Activated T-cell treated with anti-CD3 and anti-CD28 coated beads, Interleukin-2, amount 50 U/mL, for 72 hours (primary cell): ENCODE results near the gene SLC18A2. TPM values are rescaled to one million over a fixed set of nuclear protein-coding genes. Genes with fewer than 3 reads are reported as not detected.
A peak's percentile ranks its signal among the peaks of the same experiment; 100 is the strongest.
"Not testable (repeated sequence)": the region's sequence is repeated elsewhere in the genome, so short reads cannot be mapped to it uniquely, and the experiment has no call there.

Experiments used
- ATAC-seq, 2 donors: fragments of 150-1000 bp; cut with Tn5 transposase; replicated peaks in 1 of 2; 2 replicates each; pipeline ENCODE4 v1.10.0; 2021; ENCODE audit warnings: moderate library complexity in 2 of 2, mild to moderate bottlenecking in 1 of 2
- DNase-seq, 2 donors: peaks; one replicate each; pipeline ENCODE4 v3.0.0; 2021 to 2022; ENCODE audit warnings: mixed read lengths in 1 of 2
- H3K27ac Mint-ChIP-seq: one replicate; pipeline ENCODE4 v1.8.0; 2022; ENCODE audit warnings: mild to moderate bottlenecking, moderate library complexity, mixed read lengths
- H3K27me3 Mint-ChIP-seq: one replicate; pipeline ENCODE4 v1.8.0; 2022; ENCODE audit warnings: low read depth, mixed read lengths
- H3K36me3 Mint-ChIP-seq, 2 donors: one replicate each; pipeline ENCODE4 v1.8.0; 2022; ENCODE audit warnings: mixed read lengths in 2 of 2, mild to moderate bottlenecking in 1 of 2; ENCODE audit not compliant: insufficient read depth in 2 of 2
- H3K4me1 Mint-ChIP-seq: one replicate; pipeline ENCODE4 v1.8.0; 2022; ENCODE audit warnings: low read depth, mixed read lengths
- H3K4me3 Mint-ChIP-seq, 2 donors: one replicate each; pipeline ENCODE4 v1.8.0; 2022; ENCODE audit warnings: mild to moderate bottlenecking in 2 of 2, mixed read lengths in 2 of 2, moderate library complexity in 2 of 2
- H3K9me3 Mint-ChIP-seq, 2 donors: one replicate each; pipeline ENCODE4 v1.8.0; 2022; ENCODE audit warnings: mixed read lengths in 2 of 2
- total RNA-seq, 2 donors: library from RNA; stranded (reverse); gene quantifications; one replicate each; pipeline ENCODE4 v1.2.3, GENCODE V29; 2022

SLC18A2 gene
- total RNA-seq, 2 donors from 2014 or later: 0.12 TPM; not detected in 1

DNA sequence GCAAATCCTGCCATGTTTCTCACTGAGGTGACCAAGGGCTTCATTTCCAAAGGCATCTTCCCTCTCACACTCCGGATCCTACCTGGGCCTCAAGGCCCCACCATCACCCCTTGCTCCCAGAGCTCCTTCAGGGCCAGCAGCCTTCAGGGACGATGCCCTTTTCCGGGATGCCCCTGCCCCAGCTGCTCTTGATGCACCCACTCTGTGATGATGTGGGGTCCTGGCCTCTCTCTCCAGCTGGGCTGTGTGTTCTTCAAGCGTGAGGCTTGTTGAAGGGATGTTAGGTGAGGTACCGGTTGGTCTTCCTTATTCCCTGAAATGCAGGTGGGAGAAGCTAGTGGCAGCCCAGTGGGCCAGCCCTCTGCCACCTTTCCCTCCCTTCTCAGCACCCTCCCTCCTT lies 18.4 kb upstream of the SLC18A2 start:
- Mint-ChIP-seq H3K36me3 (no peaks in the 10 kb centered on the region), H3K4me1 (no peaks in the 10 kb centered on the region), H3K4me3 (no peak overlapping the region), H3K9me3 (no peaks in the 10 kb centered on the region), H3K27ac (no peak overlapping the region), H3K27me3 (peaks cover 21% of the 10 kb centered on the region)
- ATAC-seq: no peak
- DNase-seq: no peak

DNA sequence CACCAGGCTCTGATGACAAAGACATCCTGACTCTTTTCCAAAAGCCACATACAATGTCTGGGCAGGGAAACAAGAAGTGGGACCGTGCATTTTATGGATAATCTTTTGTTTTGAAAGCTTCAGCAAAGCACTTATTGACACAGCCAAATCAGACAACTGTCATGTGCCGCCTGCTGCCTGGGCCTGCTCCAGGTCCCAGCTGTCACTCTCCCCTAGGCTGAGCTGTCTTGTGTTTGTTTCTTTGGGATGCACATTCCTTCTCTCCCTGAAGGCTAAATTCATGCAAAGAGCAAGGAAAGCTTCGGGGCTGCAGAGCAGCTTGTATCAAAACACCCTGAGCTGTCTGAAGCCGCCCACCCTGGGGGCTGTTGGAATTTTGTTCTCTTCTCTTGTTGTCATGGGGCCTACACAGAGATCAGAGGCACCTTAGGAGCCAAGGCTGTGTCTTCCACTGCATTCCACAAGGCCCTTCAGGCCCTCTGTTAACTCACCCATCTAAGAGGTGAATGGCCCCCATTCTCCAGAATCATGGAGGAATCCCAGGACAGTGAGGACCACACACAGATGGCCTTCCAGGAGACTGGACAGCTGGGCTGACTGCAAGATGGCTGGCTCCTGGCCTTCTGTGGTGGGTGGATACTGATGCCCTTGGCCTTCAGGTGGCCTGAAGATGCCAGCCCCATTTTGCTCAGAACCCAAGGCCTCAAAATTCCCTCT lies 17.8 kb upstream of the SLC18A2 start:
- ATAC-seq: no peak
- no peak for DNase-seq

DNA sequence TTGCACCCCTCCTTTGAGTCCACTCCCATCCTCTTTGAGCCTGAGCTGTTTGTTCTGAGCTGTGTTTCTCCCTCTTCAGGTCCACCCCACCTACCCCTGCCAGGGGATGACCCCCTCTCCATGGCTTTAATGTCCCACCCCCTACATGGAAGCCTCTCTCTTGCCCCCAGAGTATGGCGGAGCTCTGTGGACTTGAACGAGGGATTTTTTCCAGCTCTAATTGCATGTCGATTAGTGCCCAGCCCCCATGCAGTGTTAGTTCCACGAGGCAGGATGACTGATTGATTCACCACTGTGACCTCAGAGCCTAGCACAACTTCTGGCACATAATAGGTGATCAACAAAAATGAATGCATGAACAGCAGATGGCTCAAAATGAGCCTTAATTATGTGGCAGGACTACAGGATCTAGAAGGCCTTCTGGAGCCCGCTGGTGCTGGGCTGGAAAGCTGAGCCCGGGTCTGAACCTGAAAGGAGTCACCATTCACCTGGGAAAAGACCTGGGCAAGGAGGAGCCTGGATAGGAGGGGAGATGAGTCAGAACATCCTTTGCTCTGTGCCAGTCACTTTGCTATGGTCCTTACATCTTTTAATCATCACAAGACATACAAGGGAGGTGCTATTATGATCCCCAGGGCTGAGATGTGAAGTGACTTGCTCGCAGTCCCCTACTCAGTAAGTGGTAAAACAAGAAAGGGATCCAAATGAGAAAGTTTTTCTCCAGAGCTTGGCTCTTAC lies 17.1 kb upstream of the SLC18A2 start:
- Mint-ChIP-seq H3K27ac (no peak overlapping the region), H3K27me3 (peaks cover 13% of the 10 kb centered on the region), H3K36me3 (no peaks in the 10 kb centered on the region), H3K9me3 (no peaks in the 10 kb centered on the region), H3K4me3 (no peak overlapping the region), H3K4me1 (no peaks in the 10 kb centered on the region)
- no peak for DNase-seq
- ATAC-seq: no peak

More for the DNA sequence above, 17.8 kb upstream of the SLC18A2 start:
- Mint-ChIP-seq H3K9me3 (no peaks in the 10 kb centered on the region), H3K27me3 (peaks cover 16% of the 10 kb centered on the region), H3K27ac (no peak overlapping the region), H3K4me3 (no peak overlapping the region), H3K36me3 (no peaks in the 10 kb centered on the region), H3K4me1 (no peaks in the 10 kb centered on the region)

DNA sequence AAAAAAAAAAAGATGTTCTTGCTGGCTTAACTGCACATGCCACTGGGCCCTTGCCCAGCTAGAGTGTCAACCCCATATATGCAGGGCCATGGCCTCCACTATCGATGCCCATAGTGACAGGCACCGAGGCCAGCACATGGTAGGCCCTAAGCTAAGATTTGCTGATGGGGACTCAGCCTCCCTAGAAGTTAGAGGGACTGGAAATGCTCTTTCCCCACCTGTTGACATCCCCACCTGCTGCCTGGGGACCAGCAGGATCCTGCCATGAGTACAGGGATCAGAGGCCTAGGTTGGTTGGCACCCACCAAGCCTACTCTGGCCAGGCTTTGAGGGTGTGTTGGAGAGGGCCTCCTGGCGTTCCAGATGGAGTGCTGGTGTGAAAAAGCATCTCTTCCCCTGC lies 16.0 kb upstream of the SLC18A2 start:
- no peaks in the 10 kb centered on the region for H3K4me1 Mint-ChIP-seq
- no peaks in the 10 kb centered on the region for H3K9me3 Mint-ChIP-seq
- ATAC-seq (no peak), DNase-seq (no peak)
- H3K4me3 Mint-ChIP-seq: no peak overlapping the region
- peaks cover 23% of the 10 kb centered on the region for H3K27me3 Mint-ChIP-seq
- no peaks in the 10 kb centered on the region for H3K36me3 Mint-ChIP-seq
- H3K27ac Mint-ChIP-seq: no peak overlapping the region

DNA sequence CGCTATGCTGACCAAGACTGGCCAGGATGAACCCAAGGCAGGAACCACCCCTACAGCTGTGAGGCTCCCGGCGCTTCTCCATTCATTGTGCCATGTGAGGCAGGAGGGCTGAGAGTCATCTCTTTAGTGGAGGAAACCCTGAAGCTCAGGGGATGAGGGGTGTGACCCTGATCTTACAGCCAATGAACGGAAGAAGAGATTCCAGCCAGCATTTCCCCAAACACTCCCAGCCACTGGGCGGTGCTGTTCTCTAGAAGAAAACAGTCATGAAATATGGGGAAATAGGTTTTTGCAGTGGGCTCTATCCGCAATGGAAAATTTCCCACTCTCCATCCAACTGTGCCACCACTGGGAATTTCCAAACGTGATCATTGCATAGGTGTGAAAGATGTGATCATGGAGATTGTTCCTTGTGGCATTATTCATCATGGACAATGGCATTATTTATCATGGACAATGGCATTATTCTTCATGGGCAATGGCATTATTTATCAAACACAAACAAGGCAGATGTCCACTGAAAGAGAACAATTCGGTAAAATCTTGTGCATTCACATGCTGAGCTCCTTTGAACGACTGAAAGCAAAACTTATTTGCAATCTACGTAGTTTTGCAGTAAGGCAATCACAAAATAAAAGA lies 14.0 kb upstream of the SLC18A2 start:
- ATAC-seq: no peak
- no peak overlapping the region for H3K27ac Mint-ChIP-seq
- no peaks in the 10 kb centered on the region for H3K9me3 Mint-ChIP-seq
- peaks cover 33% of the 10 kb centered on the region for H3K27me3 Mint-ChIP-seq
- H3K4me1 Mint-ChIP-seq: no peaks in the 10 kb centered on the region
- DNase-seq: no peak
- no peak overlapping the region for H3K4me3 Mint-ChIP-seq
- H3K36me3 Mint-ChIP-seq: no peaks in the 10 kb centered on the region

DNA sequence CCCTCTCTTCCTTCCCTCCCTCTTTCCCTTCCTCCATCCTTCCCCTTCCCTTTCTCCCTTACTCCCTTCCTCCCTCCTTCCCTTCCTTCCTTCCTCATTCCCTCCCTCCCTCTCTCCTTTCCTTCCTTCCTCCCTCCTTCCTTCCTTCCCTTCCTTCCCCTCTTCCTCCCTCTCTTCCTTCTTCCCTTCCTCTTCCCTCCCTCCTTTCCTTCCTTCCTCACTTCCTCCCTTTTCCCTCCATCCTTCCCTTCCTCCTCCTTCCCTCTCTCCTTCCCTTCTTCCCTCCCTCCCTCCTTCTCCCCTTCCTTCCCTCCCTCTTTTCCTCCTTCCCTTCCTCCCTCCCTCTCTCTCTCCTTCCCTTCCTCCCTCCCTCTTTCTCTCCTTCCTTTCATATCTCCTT lies 12.7 kb upstream of the SLC18A2 start:
- Mint-ChIP-seq H3K27me3 (peaks cover 43% of the 10 kb centered on the region), H3K4me3 (no peak overlapping the region), H3K27ac (no peak overlapping the region), H3K4me1 (no peaks in the 10 kb centered on the region), H3K36me3 (no peaks in the 10 kb centered on the region), H3K9me3 (no peaks in the 10 kb centered on the region)
- ATAC-seq (no peak), DNase-seq (no peak)

DNA sequence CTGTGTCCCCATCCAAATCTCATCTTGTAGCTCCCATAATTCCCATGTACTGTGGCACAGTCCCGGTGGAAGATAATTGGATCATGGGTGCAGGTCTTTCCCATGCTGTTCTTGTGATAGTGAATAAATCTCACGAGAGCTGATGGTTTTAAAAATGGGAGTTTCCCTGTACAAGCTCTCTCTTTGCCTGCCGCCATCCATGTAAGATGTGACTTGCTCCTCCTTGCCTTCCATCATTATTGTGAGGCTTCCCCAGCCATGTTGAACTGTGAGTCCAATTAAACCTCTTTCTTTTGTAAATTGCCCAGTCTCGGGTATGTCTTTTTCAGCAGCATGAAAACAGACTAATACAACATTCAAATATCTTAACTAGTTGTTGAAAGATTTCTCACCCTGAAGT lies 10.8 kb upstream of the SLC18A2 start:
- not testable (repeated sequence) for H3K4me3 Mint-ChIP-seq, H3K27ac Mint-ChIP-seq

DNA sequence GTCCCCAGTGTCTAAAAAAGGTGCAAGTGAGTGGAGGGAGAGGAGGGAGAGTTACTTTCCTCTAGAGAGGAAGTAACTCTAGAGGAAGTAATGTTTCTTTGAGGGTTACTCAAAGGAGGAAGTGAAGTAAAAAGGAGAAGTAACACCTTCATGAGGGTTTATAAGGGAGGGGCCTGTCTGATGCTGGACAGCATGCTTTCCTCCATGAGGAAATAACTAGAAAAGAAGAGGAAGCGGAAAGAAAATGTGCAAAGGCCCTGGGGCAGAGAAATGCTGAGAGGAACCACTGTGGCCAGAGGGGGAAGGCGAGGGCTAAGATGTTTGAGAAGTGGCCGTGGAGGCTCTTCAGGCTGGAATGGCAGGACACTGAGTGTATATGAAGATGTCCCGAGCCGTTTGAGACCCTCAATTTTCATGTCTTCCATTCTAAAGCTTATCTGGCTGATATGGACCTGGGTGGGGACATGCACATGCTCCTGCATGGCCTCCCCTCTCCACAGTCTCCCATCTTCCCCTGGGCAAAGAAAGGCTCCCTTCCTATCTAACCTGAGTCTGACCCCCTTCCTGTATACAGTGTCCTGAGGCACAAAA lies 3.4 kb upstream of the SLC18A2 start:
- Mint-ChIP-seq H3K4me1 (no peaks in the 10 kb centered on the region), H3K36me3 (no peaks in the 10 kb centered on the region), H3K9me3 (no peaks in the 10 kb centered on the region), H3K4me3 (no peak overlapping the region), H3K27ac (no peak overlapping the region), H3K27me3 (peaks cover 35% of the 10 kb centered on the region)
- ATAC-seq (no peak), DNase-seq (no peak)

More for the DNA sequence above, 10.8 kb upstream of the SLC18A2 start:
- H3K27me3 Mint-ChIP-seq: peaks cover 46% of the 10 kb centered on the region
- not testable (repeated sequence) for ATAC-seq, H3K4me1 Mint-ChIP-seq, H3K36me3 Mint-ChIP-seq, DNase-seq, H3K9me3 Mint-ChIP-seq

DNA sequence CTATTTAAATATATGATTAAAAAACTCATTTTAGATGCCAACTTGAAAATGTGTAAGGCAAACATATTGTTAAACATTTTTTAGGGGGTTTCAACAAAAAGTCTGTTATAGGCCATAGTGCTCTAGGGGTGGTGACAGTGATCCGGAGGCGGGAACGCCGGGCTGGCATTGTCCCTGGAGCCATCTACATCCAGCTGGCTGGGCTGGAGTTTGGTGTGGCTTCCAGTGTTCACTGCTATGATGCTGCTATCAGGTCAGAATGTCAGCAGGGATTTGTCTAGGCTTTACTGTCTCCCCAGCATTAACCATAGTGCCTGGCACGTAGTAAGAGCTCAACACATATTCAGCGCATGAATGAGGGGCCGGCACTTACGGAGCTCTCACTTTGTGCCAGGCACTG lies 1.9 kb upstream of the SLC18A2 start:
- H3K27me3 Mint-ChIP-seq: peaks cover 39% of the 10 kb centered on the region
- no peaks in the 10 kb centered on the region for H3K9me3 Mint-ChIP-seq
- H3K4me3 Mint-ChIP-seq: no peak overlapping the region
- H3K27ac Mint-ChIP-seq: no peak overlapping the region
- no peaks in the 10 kb centered on the region for H3K36me3 Mint-ChIP-seq
- ATAC-seq: no peak
- no peaks in the 10 kb centered on the region for H3K4me1 Mint-ChIP-seq
- DNase-seq: no peak

DNA sequence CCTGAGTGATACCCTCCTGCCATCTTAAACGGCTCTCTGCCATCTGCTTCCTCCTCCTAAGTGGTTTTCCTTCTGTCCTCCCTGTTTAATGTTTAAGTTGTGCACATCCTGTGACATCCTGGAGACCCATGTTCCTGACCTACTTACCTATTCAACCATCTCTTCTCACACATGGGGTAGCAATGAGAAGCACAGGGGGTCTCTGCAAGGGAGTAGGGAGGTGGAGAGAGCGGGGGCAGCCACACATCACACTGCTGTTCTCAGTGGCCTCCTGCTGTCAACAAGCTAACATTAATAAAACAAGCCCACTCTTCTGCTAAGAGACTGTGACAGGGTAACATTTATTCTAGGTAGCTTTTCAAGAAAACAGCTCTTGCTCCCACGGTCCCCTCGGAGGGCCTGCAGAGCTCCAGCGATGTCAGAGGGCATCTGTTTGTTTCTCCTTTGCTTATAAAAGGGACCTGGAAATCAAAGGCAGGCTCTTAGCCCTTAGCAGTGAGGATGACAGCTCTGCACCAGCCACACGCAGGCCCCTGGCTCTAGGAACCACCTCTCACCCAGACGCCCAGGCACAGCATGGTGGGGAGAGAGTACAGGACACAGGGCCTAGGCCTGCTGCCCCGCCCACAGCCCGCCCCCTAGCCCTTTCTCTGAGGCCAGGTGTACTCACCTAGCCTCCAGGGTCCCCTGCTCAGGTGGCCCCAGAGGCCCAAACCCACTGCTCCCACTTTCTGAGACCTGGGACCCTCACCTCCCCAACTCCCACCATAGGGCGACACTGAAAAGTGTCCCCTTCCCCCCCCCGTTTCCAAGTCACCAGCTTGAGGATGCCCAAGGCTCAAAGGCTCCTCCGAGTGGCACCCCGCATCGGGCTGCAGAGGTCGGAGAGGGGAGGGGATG lies 943 bp upstream of the SLC18A2 start:
- peaks cover 47% of the 10 kb centered on the region for H3K27me3 Mint-ChIP-seq
- no peak for ATAC-seq
- H3K36me3 Mint-ChIP-seq: no peaks in the 10 kb centered on the region
- no peak overlapping the region for H3K27ac Mint-ChIP-seq
- no peak overlapping the region for H3K4me3 Mint-ChIP-seq
- no peak for DNase-seq
- H3K4me1 Mint-ChIP-seq: no peaks in the 10 kb centered on the region
- no peaks in the 10 kb centered on the region for H3K9me3 Mint-ChIP-seq

DNA sequence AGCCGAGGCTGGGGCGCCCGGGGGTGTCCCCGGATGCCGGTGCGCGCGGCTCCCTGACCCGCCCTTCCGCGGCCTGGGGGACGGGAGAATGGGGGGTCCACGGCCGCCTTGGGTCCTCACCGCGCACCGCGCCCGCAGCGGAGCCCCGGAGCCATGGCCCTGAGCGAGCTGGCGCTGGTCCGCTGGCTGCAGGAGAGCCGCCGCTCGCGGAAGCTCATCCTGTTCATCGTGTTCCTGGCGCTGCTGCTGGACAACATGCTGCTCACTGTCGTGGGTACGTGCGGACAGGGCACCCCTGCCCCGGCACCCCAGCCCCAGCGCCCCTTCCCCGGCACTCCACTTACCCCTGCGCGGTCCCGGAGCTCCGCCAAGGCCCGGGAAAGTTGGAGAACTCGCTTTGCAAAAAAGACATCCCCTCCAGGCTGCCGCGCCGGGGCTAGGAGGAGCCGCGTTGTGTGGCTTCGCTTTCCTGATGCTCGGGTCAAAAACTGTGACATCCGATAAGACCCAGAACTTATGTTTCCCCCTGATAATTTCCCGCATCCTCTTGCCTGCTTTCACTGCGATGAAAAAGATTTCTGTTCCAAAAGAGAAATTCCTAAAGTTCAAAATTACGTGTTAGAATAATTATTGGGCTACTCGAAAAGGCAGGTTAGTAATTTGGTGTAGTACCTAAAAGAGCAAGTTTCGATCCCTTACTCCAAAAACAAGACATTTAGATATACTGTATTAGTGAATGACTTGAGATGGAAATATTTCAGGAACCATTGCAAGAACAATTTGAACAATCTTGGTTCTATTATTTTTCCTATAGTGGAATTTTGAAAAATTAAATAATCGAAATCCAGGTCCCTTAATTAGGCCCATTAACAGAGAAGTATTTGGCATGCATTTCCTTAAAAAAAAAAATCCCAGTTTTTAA lies 888 bp downstream of the SLC18A2 start:
- Mint-ChIP-seq H3K4me3 (peak overlapping the region; percentile 28 to 78), H3K4me1 (no peaks in the 10 kb centered on the region)

DNA sequence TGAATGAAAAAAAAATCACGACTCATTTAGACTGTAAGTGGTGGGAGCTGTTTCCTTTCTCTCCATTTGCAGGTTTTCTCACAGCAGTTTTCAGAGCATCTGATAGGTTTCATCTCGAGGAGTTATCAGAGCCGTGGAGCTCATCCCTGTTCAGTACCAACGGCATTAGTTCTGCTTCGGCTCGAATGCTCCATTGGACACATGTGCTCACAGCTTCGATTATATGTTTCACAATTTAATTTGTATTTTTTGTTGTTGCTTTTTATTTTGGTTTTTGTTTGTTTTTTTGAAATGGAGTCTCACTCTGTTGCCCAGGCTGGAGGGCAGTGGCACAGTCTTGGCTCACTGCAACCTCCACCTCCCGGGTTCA lies 1.5 kb downstream of the SLC18A2 start:
- no peak overlapping the region for H3K4me3 Mint-ChIP-seq
- ATAC-seq (no peak), DNase-seq (no peak)
- peaks cover 45% of the 10 kb centered on the region for H3K27me3 Mint-ChIP-seq
- no peak overlapping the region for H3K27ac Mint-ChIP-seq
- no peaks in the 10 kb centered on the region for H3K36me3 Mint-ChIP-seq
- no peaks in the 10 kb centered on the region for H3K9me3 Mint-ChIP-seq
- H3K4me1 Mint-ChIP-seq: peaks cover 4% of the 10 kb centered on the region

More for the DNA sequence above, 888 bp downstream of the SLC18A2 start:
- H3K36me3 Mint-ChIP-seq: no peaks in the 10 kb centered on the region
- H3K27ac Mint-ChIP-seq: no peak overlapping the region
- ATAC-seq (peak in 1 of 2 donors; percentile 17), DNase-seq (peak in 1 of 2 donors; percentile 3)
- H3K27me3 Mint-ChIP-seq: peaks cover 41% of the 10 kb centered on the region
- no peaks in the 10 kb centered on the region for H3K9me3 Mint-ChIP-seq
